GM19023 (cell line): ENCODE measurements around the gene HIVEP2.

Experiments used
- ATAC-seq: cut with Tn5 transposase; IDR thresholded peaks from one replicate; pipeline ENCODE4 v1.9.1; 2021; ENCODE audit warnings: mild to moderate bottlenecking, moderate library complexity; ENCODE audit not compliant: unreplicated experiment

Gene HIVEP2

DNA sequence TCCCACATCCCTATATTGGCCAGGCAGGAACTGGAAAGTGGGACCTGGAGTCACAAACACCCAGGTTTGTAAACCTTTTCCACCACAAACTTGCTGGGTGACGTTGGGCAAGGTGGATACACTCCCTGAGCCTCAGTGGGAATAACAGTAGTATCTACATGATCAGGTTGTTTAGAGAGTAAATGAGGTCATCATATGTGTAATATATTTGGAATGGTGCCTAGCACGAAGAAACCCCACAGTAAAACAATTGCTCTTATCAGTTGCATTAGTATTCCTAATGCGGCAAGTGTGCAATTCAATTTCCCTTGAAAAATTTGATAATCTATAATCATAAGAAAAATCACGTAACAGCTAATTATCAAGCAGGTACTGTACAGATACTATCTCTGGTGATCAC is 51.9 kb downstream of the HIVEP2 start:
- ATAC-seq, result no peak

DNA sequence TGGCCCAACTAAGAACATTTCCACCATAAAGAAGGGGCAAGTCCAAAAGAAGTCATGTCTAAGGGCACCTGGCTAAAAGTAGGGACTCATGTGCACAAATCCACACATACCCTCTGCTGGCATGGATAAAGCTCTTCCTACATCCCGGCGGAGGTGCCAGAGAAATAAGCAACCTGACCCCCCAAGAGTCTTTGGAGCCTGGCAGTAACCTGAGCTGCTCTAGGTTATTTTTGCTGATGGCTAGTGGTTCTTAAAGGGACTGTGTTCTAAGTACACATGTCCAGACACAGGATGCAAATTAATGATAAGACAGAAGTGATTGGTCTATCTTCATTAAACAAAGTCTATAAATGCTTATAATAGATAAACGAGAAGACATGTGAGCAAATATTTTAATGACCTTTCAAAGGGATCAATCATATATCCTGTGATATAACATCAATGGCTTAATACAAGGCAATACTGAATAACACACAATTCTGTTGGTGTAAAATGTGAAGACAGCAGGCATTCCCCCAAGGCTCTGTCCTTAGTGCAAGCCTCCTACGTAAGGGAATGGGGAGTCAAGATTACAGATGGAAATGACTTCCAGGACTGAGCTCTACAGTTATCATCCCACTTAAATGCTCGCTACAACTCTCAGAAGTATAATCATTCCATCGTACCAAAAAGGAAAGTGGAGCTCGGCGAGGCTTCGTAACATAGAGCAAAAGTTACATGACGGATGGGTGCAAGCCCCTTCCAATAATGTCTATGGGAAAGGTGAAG is 52.5 kb downstream of the HIVEP2 start:
- ATAC-seq, result no peak

DNA sequence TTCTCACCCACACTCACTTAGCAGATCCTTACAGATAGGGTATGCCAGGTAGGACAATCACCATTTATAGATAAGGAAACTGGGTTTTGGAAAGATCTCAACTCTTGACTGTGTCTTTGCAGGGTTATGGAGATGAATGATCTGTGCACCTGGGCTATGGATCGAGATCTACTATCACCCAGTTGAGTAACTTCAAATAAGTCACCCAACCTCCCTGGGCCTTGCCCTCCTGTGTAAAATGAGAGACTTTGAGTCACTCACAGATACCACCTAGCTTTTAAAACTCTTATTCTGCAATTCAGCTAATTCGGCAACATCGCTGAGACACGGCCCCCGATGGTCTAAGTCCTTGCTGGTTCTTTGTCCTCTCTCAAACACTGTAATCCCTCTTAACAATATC is 53.5 kb downstream of the HIVEP2 start:
- ATAC-seq, result no peak

DNA sequence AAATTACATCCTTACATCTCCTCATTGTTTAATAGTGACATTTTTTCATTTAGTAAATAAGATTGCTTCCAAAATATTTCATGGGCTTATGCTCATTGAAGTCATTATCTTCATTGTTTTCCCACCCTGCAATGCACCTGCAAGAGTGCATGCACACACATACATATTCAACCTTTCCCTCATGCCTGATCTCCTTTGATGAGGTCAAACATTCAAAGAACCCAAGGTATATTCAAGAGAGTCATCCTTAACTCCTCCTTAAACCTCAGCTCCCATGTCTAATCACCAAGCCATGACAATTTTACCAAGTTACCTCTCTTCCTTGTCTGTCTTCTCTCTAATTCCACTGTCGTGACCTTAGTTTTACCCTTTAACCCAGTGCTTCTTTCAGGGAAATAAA is 56.5 kb downstream of the HIVEP2 start:
- no peak for ATAC-seq

DNA sequence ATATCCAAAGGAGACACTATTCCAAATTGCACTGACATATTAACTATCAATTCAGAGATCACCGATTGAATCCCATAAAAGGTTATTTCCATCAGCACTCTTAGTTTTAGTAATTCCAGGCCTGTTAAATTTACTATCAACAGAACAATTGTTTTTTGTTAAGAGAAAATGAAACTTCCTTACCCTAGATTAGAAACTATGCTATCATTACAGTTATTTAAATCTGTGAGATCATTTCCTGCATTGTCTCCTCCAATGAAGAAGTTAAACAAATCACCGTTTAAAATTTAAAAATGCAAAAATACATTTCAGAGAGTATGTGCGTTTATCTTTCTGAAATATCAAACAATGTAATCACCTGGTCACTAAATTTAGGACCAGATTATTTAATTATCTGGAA is 57.5 kb downstream of the HIVEP2 start:
- ATAC-seq, result no peak

DNA sequence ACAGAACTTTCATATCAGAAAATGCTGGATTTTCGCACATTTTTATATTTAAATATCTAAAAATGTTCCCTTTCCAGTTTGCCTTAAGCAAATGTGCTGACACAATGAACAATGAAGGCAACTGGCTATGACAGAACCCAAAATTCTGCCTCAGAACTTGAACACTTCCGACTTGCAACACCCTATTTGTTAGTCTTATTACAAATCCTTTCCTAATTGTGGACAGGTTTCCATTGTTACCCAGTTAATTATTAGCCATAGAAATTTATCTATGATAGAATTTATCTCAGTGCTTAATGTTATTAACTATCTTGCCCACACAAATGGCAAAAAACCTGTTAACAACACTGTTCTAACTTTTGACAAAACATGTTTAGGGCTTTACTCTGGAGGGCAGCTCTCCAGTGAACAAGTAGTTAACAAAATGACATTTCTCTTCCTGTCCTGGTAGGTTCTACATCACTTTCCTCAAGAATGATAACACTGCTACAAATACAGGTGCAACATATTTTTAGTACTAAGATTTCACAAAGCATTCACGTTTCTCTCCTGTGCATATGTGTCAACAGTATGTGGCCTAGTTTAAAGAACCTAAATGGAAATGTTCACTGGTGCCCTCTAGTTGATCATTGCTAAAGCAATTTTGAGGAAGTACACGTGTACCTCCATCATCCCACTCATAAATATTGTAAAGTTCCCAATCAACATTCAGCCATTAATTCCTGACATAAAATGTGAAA is 58.4 kb downstream of the HIVEP2 start:
- ATAC-seq, result peak; percentile 72

DNA sequence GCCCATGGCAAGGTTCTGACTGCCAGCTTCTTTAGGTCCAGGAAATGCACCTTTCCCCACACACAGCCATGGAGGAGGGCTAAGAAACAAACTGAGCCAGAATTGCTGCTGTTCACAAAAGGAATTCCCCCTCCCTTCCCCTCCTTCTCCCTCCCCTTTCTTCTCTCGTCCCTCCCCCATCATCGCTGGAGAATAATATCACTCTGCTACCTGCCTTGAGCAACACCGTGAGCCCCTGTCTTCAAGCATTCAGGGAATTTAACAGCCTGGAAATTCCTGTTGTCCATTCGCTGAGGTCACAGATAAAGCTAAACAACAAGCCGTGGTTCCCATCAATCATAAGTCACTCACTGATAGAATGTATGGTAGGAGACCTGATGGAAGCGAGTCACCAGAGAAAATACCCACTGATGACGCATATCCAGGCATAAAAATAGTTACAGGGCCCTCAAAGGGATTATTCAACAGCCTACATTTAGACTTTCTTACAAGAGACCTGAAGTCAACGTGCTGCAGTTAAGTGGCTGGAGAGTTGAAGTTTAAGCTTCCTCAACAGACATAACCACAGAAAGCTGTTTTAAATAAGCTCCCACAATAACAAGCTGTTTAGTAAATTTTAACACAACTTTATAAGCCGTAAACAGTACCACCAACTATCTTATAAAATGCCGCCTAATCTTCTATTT is 59.7 kb downstream of the HIVEP2 start:
- peak; percentile 53 for ATAC-seq

DNA sequence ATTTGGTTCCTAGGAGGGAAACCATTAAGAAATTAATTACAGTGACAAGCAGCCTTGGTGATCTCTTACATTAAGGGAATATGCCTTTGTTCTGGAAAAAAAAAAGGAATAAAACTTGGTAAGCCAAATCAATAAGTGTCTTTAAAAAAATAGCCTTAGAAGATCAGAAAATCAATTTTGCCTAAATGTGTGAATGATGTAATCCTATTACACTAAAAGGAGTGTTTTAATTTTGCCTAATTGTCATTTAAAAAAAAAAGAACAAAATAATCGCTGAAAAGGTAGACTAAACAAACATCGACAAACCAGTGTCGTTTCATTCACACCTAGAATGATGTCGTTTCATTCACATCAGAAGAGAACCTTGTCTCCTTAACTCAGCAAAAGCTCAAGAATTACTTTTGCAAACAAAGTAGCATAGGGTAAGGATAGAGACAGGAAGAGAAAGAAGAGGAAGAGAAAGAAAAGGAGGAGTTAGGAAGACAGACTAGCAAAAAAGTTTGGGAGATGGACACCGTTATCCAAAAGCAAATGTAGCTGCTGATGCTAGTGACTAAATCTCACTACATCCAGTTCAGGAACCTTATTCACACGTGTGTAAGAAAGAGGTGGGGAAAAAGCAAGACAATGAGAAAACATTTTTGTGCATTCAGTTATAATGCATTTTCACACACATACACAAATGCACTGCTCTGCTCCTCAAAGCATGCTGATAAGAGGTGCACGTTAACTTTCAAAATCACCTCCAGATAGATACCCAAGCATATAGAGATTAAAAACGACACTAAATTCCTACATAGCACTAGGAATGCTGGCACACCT is 60.6 kb downstream of the HIVEP2 start:
- no peak for ATAC-seq

DNA sequence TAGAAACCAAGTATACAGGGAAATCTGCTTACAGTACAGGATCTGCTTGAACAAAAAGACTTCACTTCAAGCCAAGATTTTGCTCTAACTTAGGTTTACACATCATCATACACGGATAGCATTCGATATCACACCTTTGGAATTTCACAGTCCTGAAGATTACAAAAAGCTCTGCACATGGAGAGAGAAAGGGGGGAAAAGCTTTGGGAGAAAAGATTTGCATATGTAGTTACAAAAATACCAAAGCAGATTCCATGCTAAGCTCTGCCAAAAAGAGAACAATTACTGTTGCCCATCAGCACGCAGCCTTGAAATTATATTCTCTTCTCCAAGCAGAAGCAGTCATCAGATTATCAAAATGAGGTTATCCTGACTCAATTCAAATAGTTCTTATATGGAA is 62.0 kb downstream of the HIVEP2 start:
- ATAC-seq, result no peak

DNA sequence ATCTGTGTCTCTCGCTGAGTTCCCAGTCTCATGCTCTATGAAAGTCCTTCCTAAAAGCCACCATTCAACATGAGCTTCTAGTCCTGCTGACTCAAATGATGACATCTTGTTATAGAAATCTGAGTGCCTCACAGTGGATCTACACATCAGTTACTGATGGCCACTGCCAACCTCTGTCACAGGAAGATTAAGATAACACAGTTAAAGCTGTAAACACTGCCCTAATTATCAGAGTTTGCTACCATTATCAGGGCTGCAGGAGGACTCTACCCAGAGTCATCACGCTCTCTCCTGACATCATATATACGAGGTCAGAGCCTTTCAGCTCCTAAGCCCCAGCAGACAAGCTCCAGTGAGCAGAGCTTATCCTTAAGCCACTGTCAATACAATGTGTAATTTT is 63.2 kb downstream of the HIVEP2 start:
- no peak for ATAC-seq

DNA sequence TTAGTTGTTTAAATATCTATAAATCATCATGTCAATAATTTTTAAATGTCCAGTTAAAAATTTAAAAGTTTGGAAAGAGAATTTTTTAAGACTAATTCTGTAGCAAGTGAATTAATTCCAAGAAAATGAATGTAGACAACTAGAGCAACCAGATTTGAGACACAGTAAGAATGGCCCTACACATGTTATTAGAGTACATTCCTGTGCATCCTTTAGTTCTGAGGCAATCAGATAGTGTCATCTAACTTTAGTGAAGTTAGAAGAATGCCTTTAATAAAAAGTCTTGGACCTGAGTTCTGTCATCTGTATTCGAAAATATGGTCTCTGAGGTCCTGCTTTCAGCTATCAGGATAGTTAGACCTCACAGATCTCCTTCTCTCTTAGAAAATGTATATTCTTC is 63.7 kb downstream of the HIVEP2 start:
- ATAC-seq, result no peak

DNA sequence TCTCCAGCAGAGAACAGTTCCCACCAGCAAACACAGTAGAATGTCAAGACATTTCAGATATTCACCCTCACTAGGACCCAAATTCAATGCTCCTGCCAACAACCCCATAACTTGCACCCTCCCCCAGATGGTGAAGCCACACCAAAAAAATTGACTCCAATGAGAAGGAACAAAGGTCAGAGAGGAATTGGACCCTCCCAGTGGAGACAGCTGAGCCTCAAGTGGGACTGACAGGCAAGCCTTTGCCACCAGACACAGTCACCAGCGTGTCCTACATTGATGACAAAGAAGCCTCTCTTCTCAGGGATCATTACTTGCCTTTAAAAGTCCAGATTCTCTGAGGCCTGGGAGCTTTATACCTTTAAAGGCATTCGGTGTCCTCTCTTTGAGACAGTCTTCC is 64.8 kb downstream of the HIVEP2 start:
- no peak for ATAC-seq

DNA sequence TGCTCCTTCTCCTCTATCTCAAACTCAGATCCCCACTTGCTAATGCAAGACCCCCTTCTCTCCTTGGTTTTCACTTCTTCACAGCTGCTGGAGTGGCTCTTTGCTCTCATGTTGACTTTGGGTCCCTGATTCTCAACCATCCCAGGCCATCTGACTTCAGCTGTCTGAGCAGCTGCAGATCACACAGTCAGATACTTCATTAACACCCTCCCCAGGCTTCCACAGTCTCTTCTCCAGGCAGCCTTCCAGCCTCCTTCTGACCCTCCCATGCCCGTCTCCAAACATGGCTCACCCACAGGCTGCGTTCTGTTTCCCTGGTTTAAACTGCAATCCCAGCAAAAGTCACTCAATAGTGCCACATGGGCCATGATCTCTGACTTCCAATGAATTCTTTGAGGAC is 65.4 kb downstream of the HIVEP2 start:
- no peak for ATAC-seq

DNA sequence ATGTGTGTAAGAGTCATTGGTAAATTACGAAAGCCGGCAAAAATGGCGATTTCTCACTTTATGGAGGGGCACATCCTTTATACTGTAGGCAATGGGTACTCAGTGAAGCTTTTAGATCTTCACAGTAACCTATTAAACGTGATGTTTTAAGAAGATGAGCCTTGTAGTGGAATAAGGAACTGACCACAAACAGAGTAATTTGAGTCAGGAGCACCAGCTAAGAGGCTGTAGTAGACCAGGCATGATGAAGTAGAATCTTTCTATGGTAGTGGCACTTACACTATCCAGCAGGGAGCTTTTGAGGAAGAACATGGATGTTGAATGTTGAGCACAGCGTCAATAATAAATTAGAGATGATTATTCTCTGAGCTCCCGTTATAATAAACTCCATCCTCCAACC is 65.9 kb downstream of the HIVEP2 start:
- ATAC-seq, result no peak

DNA sequence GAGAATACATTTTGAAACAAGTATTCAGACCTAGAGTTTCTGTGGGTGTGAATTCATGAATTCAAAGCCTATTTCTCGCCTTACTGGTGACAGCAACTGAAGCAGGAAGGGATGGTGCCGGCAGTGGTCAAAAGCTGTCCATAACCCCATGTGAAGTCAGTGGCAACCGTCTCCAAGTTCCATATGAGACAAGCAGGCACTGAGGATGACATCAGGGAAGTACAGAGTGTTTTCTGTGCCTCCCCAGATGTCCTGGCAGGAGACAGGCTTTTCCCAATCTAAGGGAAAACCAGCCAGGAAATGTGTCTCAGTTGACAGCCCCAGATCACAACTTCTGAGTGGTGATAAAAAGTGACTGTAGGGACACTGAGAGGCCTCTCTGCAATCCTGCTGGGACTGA is 66.6 kb downstream of the HIVEP2 start:
- no peak for ATAC-seq

DNA sequence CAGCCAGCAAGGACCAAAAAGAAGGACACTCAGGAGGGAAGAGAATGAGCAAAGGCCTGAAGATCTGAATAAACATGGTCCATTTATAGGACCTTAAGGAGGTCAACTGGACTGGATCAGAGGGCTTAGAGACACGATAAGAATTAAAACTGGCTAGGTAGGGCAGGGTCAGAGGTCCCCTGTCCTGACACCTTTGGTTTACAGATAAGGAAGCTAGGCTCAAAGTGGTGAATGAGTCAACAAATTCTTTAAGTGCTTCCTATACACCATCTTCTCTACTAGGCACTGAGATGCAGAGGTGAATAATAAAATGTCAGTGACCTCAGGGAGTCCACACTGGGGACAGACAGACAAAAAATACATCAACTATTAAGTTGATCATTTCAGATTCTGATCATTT is 70.3 kb downstream of the HIVEP2 start:
- ATAC-seq, result no peak

DNA sequence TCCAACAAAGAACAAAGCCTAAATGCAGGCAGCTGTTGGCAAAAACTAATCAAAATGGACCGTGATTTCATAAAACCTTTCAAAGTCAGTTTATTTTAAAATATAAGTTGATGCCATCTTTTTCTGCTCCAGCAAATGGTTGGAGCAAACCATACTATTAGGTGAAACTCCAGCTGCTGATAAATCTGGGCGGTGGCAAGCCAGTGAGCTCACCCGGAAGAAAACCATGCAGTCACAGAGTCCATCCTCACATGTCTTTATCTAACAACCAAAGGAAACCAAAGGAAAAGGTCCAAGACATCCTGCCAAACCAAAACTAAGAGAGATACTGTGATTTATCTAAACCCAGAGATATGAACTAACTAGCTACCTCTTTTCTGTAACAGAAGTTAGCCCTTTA is 72.6 kb downstream of the HIVEP2 start:
- ATAC-seq, result no peak

DNA sequence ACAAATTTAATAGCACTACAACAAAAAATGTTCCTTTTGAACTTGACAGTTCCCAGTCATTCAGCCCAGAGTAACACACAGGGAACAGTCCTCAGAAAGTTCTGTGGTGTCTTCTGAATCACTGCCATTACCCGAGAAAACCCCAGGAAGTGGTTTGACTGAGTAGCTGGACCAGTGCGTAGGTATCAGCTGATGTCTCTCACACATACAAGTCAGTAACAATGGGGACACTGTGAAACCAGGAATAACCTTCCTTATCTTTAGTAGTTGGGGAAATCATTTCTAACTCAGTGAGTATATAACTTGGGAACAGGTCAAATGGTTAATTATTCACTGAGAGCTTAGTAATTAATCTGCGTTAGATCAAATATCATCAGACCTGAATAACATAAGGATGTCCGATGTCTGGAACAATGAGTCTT is 73.1 kb downstream of the HIVEP2 start:
- peak; percentile 90 for ATAC-seq

DNA sequence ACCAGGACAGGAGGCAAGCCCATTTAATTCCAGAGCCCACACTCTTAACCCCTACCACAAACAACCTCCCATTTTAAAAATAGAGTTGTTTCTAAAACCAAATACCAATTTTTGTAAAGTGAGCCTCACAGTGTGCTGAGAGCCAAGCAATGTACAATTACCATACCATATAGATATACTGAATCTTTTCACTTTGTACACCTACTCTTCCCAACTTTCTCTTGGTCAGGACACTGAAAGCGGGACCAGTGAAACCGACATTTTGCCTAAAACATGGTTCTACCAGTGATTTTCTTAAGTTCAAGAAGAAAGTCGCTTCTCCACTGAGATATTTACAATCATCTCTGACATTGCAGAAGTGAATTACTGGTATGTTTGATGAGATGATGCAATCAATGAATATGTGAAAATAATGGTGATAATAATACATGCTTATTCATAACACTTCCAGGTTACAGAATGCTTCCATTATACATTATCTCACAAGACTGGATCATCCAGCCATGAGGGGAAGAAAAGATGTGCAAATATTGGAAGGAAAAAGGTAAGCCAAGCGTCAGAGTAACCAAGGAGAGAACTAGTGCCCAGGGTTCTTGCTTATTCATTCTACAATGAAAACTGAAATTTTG is 74.1 kb downstream of the HIVEP2 start:
- ATAC-seq, result no peak

DNA sequence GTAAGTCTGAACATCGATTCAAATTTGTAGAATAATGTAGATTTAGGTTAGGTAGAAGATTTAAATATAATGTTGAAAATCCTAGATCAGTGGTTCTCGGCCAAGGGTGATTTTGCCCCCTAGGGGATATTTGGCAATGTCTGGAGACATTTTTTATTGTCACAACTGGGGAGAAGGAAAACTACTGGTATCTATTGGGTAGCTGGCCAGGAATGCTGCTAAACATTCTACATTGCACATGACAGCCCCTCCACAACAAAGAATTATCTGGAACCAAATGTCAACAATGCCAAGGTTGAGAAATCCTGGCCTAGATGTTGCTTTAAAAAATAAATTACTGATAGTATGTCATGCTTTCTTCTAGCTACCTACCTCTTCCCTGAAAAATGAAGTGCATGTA is 76.1 kb downstream of the HIVEP2 start:
- no peak for ATAC-seq
